GM18511 (cell line): ENCODE results near the gene MAK.
A peak's percentile ranks its signal among the peaks of the same experiment; 100 is the strongest.
"Not testable (repeated sequence)": the region's sequence is repeated elsewhere in the genome, so short reads cannot be mapped to it uniquely, and the experiment has no call there.

Source experiments
- ATAC-seq: cut with Tn5 transposase; IDR thresholded peaks from one replicate; pipeline ENCODE4 v1.9.1; 2021; ENCODE audit warnings: mild to moderate bottlenecking, moderate library complexity; ENCODE audit not compliant: unreplicated experiment

Gene MAK

DNA sequence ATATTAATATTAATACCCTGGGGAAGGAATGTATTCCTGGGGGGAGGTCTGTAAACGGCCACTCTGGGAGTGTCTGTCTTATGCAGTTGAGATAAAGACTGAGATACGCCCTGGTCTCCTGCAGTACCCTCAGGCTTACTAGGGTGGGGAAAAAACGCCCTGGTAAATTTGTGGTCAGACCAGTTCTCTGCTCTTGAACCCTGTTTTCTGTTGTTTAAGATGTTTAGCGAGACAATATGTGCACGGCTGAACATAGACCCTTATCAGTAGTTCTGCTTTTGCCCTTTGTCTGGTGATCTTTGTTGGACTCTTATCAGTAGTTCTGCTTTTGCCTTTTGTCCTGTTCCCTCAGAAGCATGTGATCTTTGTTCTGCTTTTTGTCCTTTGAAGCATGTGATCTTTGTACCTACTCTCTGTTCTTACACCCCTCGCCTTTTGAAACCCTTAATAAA is 15.5 kb upstream of the MAK start:
- not testable (repeated sequence) for ATAC-seq

DNA sequence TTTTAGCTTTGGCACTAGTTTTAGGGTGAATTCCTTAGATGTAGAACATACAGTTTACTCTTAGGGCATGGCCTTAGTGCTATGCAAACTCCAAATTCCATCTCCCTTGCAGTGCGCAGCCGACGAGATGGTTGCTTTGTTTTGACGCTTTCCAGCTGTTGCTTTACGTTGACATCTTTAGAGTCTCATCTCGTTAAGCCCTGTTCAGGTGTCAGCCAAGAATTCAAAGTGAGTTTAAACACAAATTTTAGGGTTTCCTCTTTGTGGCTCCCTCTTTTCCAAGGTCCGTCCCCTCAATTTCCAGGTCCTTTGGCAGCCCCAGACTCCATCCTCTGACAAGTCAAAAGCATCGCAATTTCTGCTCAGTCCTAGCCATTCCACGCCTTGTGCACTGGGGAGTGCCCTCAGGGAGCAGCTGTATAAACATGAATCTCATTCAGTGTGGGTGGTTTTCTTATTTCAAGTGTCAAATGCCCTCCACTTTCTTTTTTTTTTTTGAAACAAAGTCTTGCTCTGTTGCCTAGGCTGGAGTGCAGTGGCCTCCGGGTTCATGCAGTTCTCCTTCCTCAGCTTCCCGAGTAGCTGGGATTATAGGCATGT is 14.1 kb upstream of the MAK start:
- ATAC-seq, result no peak

DNA sequence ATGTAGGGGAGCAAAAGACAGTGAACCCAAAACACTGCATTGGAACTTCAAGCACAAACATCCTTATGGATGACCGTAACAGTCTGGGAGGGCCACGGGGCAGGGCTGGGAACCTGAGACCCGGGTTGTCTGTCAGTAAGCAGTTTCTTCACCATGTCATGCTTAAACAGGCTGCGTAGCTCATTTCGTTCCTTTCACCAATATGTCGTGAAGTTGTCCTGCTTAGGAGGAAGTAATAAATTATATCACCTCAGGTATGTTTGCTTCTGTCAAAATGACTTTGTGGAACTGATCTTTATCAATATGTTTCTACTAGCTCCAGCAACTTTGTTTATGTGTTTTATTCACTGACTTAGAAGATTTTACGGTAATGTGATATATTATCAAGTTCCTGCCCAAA is 12.4 kb upstream of the MAK start:
- ATAC-seq, result no peak

DNA sequence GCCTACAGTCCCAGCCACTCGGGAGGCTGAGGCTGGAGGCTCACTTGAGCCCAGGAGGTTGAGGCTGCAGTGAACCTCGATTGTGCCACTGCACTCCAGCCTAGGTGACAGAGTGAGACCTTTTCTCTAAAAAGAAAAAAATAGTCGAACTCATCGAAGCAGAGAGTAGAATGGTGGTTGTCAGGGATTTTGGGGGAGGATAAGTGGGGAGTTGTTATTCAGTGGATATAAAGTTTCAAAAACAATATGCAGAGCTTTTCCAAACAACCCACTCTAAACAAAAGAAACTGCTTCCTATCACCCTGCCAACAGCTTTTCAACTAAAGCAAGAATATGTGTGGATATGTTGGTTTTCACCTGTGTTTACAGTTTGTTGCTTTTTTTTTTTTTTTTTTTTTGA is 11.6 kb upstream of the MAK start:
- no peak for ATAC-seq

DNA sequence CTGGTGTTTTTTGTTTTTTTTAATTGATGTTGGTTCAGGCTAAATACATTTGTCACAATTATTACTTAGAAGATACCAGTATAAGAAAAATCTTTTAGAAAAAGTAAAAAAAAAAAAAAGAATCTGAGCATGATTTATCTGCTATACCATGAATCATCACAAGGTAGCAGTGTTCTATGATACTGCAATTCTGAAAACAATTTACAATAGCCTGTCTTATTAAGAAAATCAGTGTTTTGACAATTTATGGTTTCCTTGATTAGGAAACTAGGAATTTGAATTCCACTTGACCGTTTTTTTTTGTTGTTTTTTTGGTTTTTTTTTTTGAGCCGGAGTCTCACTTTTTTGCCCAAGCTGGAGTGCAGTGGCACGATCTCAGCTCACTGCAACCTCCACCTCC is 9.3 kb upstream of the MAK start:
- no peak for ATAC-seq

DNA sequence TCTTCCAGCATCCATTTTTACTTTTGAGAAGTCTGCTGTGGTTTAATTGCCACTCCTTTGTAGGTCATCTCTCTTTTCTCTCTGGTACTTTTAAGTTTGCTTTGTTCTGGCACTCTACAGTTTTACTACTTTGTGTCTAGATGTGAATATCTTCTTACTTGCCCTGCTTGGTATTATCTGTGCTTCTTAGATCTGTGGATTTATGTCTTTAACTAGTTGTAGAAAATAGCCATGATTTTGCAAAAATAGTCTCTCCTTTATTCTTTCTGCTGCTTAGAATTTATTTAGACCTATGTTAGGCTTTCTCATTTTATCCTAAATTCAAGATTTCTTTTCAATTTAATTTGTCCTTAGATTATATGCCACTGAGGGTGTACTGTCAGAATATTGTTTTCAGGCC is 5.2 kb upstream of the MAK start:
- no peak for ATAC-seq

DNA sequence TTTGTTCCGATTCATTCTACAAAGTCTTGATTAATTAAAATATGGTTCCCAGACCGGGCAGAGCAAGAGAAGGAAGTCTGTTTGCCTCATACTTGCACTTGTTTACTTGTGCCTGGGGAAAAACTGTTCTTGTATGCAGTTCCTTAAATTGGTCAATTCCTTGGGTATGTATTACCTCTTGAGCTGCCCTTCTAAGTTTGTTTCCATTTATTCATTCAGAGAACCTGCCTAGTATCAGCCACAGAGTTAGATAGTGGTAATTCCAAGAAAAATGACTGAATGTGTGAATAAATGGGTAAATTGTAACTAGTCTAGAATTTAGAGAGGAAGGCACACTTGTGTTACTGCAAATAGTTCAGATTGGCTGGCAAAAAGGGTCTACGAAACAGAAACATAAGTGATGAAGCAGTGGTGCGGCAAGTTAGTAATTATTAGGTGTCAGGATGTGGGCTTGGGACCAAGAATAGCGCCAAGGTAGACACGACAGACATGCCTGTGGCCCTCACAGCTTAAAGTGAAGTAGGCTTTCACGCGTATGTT is 525 bp upstream of the MAK start:
- ATAC-seq, result peak; percentile 76

DNA sequence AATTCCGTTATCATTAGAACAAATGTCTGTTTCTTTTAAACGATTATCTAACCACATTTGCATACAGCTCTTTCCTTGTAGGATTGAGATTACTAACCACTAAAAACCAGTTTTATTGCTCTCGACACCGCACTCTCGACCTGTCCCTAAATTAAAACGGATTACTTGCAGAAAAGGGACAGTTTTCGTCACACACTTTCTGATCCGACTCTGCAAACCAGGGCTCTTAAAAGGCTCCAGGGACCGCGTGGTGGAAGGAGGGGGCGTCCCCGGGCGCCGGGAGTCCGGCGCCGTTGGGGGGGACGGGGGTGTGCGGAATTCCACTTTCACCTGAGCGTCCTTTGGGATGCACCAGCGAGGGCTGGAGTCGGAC is 731 bp downstream of the MAK start:
- no peak for ATAC-seq

DNA sequence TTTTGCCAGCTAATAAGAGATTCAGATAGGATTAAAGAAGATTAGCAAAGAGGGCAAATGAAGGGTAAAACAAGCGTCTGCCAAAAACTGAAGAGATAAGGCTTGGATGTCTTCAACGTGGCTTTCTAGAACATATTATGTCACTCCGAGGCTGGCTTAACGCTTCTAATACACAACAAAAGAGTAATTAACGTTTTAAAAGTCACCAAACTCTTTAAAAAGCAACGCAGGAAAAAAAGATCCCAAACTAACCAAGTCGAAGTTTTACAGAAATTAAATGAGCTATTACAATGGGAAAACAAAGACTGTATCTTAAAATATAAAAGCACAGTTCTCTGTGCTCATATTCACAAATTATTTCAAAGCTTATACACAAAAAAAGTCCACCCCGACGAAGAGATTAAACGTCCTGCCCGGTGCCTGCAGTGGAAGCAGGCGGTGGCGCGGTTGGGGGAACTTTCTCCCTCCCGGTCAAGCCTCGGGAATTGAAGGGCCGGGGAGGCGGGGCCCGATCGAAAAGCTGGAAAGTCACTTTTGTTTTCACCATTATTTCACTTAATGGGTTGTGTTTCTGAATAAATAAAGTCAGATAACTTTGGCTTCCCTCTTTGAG is 1.2 kb downstream of the MAK start:
- ATAC-seq, result no peak

DNA sequence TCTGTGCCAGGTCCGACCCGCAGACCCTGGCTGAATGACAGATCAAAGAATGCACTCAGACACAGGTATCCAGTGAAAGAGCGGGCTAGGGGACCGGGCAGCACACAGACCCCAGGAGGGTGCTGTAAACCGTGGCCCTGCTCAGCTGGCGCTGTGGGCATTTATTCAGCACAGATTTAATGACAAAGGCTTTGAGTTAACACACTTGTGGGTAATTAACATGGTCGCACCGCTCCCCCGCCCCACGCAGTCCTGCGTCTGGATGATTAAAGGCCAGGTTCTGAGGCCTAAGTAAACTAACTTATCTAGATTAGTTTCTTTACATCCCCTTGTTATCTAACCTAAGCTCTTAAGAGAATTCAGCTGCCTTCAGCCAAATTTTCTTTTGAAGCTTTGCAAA is 3.5 kb downstream of the MAK start:
- no peak for ATAC-seq

DNA sequence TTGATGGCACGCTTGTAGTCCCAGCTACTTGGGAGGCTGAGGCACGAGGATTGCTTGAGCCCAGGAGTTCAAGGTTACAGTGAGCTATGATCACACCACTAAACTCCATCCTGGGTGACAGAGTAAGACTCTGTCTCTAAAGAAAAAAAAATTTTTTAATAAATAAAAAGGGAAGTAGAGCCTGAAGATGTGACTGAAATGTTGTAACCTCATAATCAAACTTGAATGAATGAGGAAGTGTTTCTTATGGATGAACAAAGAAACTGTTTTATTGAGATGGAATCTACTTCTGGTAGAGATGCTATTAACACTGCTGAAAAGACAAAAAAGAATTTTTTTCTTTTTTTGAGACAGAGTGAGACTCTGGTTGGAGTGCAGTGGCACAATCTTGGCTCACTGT is 6.7 kb downstream of the MAK start:
- no peak for ATAC-seq

DNA sequence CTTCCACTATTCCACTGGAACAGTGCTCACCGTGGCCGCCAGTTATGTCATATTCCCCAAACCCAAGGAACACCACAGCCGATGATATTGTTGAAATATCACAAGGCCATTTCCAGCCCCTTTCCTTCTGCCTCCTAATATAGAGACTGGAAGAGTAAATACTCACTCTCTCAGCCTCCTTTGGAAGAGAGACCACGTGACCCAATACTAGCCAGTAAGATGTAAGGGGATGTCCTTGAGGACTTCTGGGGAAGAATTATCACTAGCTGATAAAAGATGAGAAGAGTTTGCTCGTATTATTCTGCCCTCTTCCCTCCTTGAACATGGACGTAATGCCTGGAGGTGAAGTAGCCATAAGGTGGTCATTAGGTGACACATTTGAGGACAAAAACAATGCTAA is 13.5 kb downstream of the MAK start:
- ATAC-seq, result no peak

DNA sequence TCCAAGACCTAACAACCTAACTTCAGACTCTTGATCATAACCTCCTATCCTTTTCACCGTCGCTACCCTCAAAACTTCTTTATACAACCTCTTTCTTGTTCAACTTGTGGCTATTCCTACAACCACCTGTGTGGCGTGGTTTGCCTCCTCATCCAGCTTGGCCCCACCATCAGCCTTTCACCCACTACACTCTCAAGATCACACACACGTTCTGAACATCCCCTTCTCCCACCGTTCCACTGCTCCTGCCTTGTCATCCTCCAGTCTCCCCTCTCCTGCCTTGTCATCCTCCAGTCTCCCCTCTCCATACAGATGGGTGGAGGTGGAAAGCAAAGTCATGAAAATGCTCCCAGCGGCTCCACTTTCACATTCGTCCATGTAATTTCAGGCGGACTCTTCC is 14.0 kb downstream of the MAK start:
- no peak for ATAC-seq

DNA sequence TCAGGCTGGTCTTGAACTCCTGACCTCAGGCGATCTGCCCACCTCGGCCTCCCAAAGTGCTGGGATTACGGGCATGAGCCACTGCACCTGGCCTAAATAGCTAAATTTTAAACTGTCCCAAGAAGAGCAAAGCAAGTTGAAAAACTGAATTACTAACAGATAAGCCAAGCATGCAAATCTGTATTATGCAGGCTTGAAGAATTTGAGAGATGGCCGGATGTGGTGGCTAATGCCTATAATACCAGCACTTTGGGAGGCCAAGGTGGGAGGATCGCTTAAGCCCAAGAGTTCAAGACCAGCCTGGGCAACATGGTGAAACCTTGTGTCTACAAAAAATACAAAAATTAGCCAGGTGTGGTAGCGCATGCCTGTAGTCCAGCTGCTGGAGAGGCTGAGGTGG is 24.2 kb downstream of the MAK start:
- not testable (repeated sequence) for ATAC-seq

DNA sequence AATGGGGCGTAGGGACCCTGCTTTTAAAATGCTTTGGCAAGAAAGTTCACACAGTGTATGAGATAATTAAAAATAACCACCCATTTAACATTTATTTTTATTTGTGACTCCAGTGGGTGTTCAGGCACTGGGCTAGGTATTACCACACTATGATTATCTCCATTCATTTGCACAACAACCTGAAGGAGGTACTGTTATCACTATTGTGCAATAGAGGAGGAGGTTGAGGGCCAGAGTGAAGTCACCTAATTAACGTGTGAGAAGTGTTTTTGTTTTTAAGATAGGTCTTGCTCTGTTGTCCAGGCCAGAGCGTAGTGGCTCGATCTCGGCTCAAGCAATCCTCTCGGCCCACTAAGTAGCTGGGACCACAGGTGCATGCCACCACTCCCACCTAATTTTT is 29.2 kb downstream of the MAK start:
- ATAC-seq, result no peak

DNA sequence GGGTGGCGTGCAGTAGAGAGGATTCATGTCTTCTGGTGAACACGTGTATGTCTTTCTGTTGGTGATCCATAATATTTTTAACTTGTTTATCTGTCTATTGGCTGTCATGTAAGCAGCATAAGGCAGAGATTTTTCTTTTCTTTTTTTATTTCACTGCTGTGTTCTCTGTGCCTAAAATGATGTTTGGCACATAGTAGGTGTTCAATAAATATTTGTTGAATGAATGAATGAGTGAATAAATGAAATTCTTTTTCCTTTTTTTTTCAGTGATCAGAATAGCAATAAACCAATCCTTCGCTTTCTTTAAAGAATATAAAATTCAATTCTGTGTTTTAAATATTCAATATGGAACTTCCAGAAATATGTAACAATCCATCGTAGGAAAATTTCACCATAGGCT is 30.0 kb downstream of the MAK start:
- ATAC-seq, result no peak

DNA sequence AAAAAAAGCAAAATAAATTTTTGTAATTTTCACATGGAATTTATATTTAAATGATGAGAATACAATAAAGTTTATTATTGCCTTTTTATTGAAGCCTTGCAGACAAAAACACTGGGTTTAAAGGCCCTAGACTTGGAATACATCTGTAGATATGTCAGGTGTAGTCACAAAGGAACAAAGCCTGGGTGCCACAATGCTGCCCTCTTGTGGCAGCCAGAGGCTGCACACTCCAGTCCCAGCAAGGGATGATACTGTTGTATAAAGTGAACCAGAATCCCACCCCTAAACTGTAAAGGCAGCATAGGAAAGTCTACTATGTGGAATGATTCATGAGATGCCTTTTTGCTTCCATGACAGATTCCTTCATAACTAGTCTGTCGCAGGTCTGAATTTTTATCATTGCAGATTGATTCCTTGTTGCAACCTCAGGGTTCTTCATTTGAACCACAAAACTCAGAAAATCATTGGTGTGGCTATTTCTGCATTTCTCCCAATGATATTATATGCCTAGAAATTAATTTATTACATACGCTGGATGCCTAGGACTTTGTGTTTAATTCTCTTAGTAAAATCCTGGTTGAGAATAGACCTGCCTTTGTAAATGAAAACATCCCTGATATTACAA is 37.0 kb downstream of the MAK start:
- peak; percentile 97 for ATAC-seq

DNA sequence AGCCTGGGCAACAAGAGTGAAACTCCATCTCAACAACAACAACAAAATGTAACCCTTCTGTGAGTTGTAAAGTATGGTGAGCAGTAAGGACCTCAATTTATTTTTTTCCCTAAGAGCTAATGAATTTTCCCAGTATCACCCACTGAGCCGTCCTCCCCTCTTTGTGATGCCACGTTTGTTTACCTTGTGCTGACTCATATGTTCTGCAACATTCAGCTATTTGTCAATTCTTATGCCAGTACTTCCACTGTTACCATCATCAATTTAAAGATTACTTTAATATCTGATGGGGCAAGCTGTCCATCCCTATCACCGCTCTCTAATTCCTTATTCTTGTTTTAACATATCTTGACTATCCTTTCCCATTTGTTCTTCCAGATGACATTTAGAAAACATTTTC is 37.5 kb downstream of the MAK start:
- ATAC-seq, result no peak

DNA sequence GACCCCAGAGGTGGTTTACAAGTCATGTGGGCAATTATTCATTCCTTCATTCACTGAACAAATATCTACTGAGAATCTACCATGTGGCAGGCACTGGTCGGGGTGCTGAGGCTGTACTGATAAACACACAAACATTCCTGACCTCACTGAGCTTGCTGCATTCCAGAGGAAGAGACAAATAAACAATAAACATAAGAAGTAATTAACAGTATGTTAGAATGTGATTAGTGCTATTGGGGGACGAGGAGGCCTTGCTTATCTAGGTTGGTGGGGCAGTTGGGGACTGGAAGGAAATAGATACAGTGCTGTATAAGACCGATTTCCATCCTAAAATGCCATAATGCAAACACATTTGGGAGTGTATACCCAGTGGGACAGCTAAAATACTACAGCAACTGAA is 44.1 kb downstream of the MAK start:
- no peak for ATAC-seq

DNA sequence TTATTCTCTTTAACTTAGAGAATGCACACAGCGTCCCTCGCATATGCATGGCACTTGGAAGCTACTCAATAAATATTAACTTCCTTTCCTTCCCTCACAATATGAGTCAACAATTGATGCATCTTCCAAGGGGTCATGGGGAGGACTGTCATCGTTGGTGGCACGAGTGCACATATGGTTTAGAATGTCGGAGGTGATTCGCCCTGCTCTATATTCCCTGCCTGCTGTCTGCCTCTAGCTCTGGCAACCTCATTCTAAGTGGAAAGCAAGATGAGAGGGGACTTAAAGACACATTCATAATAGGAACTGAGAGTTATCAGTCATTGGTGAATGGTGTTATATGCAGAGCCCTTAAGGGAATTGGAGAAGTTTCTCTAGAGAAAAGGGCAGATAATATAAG is 44.6 kb downstream of the MAK start:
- no peak for ATAC-seq

DNA sequence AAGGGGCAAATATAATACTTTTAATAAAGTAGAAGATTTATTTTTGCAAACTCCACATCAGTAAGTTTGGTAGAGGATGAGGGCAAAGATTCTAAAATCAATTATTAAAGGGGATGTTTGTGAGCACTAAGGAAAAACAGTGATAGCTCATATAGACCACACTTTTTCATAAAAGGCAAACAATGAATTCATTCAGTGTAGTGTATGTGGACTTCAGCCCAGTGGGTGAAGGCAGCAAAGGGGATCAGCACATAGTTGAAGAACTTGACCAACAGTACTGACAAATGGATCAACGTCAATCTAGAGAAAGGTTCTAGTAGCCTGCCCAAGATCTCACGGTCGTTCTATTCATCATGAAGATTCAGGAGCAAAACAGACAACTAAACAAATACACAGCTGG is 45.3 kb downstream of the MAK start:
- no peak for ATAC-seq

DNA sequence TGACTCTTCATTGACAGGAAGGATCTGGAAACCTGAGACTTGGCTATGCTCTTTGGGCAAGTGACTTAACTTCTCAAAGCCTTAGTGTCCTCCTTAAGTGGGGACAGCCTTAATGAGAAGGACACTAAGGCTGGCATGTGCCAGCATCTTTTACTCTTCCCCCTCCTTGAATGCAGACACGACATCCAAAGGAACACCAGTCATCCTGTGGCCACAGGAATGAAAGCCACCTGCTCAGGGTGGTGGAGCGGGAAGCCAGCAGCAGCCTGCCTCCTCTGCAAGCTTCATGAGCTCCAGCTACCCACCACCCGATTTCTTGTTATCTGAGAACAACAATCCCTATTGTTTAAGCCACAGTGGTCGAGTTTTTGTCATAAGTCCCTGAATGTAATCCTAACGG is 46.2 kb downstream of the MAK start:
- no peak for ATAC-seq

DNA sequence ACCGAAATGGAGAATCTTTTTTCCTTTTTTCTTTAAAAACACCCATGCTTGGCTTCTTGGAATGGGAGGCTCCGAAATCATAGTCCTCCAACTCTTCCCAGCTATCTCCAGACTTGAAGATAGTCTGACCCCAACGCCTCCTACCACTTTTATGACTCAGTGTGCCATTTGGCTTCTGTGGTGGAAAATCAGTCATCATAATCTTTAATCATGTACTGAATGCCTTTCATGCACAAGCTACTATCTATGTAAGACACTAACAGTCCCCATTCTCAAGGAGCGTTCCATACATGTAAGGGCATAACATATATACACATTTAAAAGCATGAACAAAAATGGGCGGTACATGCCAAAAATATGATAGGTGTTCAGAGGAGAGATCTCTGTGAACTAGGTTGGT is 46.7 kb downstream of the MAK start:
- ATAC-seq, result no peak
